Astrocyte (in vitro differentiated cells and primary cell): ENCODE data around the gene CASP10.

Experiments
- CTCF ChIP-seq: IDR thresholded peaks from 2 replicates; pipeline ENCODE4 v1.5.1; 2011; ENCODE audit warnings: low read depth, mild to moderate bottlenecking, inconsistent platforms, low read length, moderate library complexity; ENCODE audit not compliant: insufficient read depth
- EZH2 ChIP-seq: IDR thresholded peaks from 2 replicates; pipeline ENCODE4 v1.6.1; 2012; ENCODE audit warnings: mild to moderate bottlenecking, low read length, inconsistent platforms; ENCODE audit not compliant: insufficient read depth

GRCh38 chr2:201219328-201220096 lies 36.6 kb downstream of the CASP10 start:
- no peak for TF ChIP-seq CTCF
- TF ChIP-seq EZH2: no peak
